NCI-H82 treated with DMSO at 0.1 percent for 48 hours (cell line): ENCODE measurements around the gene THAP2.
A peak's percentile ranks its signal among the peaks of the same experiment; 100 is the strongest.

Experiments
- DNase-seq: peaks from one replicate; lab custom pipeline; 2025; ENCODE audit not compliant: unreplicated experiment; lab: John Stamatoyannopoulos, UW

THAP2 gene

DNA sequence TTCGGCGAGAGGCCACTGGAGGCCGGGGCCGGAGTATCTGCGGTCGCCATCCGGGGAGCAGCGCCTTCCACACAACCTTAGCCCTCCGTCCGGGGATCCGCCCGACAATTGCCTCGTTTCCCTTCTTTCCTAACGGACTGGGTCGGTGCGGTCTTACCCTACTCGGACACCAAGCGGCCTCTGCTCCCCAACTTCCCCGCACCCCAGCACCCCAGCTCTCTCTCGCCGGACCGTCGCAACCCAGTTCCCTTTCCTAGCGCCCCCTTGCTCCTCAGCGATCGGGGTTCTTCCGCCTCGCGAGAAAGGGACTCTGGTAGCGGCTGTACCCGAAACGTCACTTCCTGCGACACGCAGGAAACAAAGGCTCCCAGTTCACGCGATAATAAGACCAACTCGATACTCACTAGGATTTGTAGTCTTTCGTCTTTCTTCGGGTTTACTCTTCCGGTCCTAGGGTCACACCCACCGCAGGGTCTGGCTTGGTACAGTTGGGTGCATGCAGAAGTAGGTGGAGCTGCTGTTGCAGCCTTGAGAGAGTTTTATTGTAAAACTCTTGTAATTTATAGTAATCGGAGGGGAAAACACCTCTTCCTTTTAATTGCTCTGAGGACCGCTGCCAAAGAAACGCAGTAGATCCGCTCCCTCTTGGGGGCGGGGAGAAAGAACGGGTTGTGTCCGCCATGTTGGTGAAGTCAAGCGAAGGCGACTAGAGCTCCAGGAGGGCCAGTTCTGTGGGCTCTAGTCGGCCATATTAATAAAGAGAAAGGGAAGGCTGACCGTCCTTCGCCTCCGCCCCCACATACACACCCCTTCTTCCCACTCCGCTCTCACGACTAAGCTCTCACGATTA is at the start of gene THAP2, which contains the start of gene ZFC3H1:
Gene THAP2, plus strand, starts transcription at position 741 of the 850 bp plus-strand sequence. CDS start 209 bp downstream, outside the sequence.
Gene ZFC3H1, minus strand, starts transcription at position 288 of the 850 bp plus-strand sequence. Its CDS starts 238 bp downstream, at position 50.
- DNase-seq = peak; percentile 99

DNA sequence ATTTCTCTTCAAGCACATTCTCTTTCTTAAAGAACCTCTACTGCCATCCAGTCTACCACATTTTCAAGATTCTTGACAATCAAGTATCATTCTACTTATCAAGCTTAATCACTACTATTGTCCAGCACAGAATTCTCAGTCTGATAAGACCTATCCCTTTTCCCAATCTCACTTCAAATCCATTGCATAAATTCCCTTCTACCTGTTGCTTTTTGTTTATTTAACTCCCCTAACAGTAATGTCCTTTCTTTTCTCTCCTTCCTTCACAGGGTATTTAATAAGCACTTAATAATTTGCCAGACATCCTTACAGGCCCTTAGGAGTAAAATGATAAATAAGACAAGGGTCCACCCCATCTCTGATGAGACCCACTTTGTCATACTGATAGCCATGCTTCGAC is 42.2 kb upstream of the THAP2 start:
- DNase-seq = no peak

DNA sequence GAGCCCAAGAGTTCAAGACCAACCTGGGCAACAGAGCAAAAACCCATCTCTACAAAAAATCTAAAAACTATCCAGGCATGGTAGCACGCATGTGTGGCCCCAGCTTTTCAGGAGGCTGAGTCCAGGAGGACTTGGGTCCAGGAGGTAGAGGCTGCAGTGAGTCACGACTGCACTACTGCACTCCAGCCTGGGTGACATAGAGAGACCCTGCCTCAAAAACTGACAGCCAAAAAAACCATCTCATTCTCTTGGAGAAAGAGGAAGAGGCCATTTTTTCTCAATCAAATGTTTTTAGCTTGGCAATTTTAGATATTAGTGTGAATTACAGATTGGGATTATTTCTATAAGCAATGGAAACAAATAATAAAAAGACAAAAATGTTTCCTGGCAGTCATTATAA is 38.6 kb upstream of the THAP2 start:
- no peak for DNase-seq

DNA sequence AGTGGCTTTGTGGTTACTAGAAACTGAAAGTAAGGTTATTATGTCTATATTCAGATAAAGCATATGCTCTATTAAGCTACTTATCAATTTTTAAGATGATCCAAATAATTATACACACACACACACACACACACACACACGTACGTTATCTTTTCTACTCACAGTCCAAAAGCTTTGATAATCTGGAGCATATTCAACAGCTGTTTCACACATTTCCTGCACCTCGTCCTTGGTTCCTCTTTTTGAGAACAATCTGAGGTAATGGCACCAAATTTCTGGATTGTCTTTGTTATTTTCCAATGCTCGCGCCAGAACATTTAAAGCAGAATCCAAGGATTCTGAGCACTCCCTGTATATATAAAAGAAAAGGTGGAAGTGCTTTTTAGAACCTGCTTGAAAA is 38.0 kb upstream of the THAP2 start:
- no peak for DNase-seq

DNA sequence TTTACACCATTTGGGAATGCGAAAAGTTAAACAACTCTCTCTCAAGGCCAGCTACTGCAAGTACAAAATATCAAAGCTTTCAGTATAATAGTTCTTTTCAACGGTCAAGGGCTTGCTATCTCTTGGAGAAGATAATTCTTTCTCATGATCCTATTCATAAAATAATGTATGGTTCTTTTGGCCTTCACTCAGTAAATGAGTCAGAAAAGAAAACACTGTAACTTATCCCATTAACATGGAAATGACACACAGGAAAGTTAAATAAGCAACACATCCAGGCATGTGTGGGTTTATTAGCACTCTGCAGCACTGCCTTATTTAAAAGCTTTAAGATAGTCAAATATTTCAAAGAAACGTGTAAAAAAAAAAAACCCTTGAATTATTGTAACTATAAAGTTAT is 37.3 kb upstream of the THAP2 start:
- DNase-seq = no peak

DNA sequence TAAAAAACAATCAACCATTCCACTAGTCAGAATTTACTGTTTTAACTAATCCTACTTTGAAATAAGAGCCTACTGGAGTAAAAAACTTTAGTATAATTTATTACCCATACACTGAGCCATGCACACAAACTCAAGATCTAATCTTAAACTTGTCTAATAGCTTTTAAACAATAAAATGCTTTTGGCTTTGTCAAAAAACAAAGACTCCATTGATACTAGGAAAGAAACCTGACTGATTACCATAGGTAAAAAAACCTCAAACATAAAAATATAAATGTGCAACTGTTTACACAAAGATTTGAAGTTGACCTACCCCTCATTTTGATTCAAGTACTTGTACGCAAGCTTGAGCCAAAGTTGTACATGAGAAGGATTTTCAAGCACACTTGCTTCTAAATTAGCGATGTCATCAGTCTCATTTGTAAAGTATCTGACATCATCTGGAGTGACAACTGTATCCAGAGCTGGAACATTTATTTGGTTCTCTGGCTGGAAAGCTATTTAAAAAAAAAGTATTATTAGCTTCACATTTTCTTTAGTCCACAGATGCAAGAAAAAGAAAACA is 36.6 kb upstream of the THAP2 start:
- no peak for DNase-seq

DNA sequence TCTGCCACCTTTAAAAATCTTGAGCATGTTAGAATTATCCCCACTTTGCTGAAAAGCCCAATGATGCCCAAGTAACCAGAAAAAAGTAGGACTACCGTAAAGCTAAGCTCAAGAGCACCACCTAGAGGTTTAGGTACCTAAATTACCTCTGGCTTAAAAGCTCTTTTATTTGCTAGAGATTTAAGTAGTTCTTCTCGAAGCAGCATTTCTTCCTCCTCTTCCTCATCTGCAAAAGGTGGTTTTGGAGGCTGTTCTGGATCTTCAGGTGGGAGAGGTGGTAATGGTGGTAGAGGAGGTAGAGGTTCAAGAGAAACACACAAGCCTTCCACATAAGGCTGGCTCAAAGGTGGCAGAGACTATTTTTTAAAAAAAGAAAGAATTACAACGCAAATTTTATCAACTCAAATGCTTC is 27.4 kb upstream of the THAP2 start:
- DNase-seq = peak; percentile 39

DNA sequence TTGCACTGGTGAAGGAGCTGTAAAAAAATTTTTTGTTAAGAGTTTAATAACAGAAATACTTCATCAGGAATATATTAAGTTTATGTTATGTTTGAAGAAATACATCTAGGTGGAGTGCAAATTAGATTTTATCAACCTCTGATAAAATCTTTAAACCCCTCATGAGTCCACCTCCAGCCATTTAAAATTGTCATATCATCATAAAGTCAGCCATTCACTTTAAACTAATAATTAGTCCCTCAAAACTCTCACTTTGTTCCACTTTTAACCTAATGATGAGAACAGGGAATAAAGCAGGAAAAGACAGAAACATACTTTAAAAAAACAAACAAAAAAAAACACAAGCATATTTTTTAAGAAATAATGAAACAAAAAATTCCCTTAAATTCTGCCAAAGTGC is 25.6 kb upstream of the THAP2 start:
- DNase-seq = no peak

DNA sequence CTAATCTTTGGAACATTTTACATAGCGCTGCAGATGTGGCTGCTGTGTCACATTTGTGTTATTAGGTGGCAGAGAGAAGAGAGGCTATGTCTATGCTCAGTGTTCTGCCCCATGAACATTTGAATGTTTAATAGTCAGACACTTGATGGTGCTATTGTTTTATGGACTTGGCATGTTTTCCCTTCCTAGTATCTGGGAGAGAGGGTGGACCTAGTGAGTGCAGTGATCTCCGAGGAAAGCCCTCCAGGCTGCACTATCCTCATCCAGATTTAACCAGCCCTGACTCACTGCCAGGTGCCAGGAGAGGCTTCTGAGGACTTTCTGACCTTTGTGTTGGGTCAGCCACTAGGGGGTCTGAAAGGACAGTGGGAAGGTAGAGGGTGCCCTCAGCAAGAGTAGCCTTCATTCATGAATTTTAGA is 24.8 kb upstream of the THAP2 start:
- no peak for DNase-seq

DNA sequence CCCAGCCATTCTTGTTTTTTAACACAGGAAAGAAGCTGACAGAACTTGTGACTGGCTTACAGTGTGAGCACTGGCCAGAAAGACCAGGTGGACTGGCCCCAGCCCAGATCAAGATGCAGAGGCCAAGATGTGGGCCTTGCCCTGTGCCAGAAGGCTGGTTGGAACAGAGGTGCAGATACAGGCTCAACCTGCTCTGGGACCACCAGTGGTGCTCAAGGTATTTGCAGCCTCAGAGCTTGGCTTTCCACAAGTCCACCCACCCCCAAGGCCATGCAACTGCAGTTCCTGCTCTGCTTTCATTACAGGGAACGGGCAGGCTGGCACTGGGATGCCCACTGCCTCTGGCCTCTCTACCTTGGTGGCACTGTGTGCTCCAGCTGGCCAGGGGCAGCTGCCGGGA is 23.8 kb upstream of the THAP2 start:
- no peak for DNase-seq

DNA sequence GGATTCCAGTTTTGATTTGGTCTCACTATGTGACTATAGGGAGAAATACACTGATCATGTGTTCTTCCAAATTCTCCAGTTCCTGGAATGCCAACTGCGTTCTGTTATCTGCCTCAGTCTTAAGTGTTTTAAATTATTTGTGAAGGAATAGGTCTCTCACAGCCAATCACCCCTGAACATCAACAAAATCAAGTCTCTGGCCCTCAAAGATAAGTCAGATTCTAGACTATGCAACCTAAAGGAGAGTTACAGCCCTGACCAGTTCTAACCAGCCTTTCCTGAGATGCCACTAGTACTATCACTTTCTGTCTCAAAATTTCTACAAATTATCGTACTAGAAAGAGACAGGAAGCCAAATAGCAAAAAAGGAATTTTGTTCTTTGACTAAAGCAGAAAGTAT is 22.7 kb upstream of the THAP2 start:
- DNase-seq = no peak

DNA sequence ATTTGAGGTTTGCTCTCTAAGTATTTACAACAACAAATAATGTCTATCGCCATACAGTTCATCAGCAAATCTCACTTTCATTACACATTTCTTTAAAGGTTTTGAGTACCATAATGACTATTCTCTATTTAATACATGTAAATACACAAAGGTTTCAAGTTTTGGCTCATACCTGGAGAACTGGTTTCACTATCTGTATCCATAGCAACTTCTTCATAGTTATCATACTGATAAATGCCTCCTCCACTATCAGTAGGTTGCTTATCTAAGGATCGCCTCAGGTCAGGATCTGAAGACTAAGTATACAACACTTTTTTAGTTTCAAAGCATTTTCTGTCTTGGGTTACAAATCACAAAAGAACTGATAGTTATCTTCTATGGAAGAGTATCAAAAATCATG is 21.8 kb upstream of the THAP2 start:
- no peak for DNase-seq

DNA sequence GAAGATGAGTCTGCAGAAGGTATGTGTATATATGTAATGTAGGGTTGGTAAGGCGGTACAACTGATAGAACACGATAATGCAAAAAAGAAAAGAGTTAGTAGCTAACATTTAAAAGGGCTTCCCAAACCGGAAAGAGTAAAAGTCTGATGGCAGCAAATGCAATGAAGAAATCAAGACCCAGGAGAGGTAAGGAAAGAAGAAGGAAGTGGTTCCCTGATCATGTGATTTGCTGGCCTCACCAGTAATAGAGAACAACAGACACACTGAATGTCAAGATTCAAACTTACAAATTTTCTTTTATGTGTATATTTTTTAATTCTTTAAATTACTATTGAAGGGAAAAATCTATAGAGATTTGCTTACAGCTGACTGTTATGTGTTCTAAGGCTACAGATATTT is 18.8 kb upstream of the THAP2 start:
- no peak for DNase-seq

DNA sequence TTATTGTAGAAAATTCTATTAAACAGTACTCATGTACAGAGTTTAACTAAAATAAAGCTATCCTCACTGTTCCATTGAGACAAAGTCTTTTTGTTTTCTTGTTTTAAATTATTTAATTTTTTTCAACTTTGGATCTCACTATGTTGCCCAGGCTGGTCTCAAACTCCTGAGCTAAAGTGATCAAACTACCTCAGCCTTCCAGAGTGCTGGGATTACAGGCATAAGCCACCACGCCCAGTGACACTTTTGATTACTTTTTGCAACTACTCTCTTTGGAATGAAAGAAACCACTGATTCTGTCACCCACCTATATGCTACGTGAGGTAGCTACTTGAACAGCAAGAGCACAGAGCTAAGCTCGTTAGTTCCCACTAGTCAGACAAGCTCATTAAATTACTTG is 17.6 kb upstream of the THAP2 start:
- DNase-seq = peak; percentile 67

DNA sequence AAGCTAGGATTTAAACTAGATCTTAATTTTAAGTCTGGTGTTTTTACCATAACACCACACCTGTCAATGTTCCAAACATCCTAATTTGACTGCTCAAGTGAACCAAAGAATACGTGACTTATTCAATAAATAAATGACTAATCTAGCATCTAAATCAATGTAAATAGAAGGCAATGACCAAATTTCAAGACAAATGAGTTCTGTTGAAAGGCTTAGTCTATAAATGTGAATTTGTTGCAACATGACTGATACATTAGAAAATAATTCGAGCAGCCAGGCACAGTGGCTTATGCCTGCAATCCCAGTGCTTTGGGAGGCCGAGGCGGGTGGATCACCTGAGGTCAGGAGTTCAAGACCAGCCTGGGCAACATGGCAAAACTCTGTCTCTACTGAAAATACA is 15.6 kb upstream of the THAP2 start:
- no peak for DNase-seq

DNA sequence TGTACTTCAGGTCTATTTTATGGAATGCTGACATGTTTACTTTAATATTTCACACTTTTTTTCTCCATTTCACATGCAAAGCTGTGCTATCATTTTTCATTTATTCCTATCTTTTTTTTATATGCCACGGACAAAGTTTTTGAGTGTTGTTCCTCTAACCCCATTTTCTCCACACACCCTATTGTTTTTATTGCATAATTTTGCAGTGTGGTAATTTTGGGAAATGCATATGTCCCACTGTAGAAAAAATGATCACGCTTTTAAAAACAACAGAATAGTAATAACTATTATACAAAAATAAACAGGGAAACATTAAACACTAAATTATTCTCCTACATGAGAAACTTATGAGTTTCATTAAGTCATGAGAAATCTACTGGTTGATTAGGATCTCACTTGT is 14.7 kb upstream of the THAP2 start:
- no peak for DNase-seq

DNA sequence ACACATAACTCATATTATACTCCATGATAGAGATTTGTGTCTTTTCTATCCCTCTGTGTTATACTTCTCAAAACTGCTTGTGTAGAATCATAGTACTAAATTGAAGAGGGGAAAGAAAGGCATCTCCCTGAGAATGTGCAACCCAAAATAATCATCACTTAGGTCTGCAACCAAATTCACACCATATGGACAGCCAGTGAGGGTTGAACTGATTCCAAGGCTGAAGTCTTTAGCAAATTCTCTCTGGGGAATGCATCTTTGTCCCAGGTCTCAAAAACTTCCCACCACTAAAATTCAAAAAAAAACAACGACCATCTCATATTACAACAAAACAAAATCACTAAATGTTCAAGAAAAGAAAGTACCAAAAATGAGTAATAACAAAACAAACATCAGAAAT is 11.4 kb upstream of the THAP2 start:
- DNase-seq = no peak

DNA sequence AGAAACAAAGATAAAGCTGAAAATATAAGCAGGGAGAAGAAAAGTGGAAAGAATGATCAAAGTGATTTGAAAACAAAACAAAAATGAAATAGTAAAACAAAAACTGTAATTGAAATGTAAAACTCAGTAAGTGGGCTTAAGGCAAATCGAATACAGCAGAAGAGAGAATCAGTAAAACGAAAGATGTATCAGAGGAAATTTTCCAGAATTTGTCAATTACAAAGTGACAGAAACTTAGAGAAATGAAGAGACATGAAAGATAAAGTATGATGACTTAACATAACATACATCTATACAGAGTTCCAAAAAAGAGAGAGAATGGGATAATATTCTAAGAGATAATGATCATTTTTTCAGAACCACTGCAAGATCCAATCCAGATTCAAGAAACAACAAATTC is 11.0 kb upstream of the THAP2 start:
- no peak for DNase-seq

DNA sequence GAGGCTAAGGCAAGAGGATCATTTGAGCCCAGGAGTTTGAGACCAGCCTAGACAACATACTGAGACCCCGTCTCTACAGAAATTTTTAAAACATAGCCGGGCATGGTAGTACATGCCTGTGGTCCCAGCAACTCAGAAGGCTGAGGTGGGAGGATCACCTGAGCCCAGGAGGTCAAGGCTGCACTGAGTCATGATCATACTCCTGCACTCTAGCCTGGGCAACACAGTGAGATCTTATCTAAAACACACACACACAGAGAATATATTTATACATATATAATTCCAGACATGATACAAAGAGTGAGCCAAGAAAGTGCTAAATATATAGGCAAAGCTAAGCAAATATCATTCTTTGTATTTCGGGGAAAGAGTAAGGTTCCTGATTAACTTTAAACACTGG is 9.9 kb upstream of the THAP2 start:
- DNase-seq = no peak

DNA sequence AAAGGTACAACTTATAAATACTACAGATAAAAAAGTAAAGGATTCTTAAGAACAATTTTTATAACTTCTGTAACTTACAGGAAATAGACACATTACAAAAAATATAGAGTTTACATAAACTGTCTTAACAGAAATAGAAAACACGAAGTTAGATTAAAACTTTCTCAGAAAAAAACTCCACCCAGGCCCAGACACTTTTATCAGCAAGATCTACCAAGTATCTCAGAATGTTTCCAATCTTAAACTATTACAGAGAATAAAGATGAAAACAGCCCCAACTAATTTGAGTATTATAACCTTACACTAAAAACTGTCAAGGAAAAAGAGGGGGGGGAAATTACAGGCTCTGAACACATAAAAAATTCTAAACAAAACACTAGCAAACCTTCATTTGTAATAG is 8.6 kb upstream of the THAP2 start:
- no peak for DNase-seq

DNA sequence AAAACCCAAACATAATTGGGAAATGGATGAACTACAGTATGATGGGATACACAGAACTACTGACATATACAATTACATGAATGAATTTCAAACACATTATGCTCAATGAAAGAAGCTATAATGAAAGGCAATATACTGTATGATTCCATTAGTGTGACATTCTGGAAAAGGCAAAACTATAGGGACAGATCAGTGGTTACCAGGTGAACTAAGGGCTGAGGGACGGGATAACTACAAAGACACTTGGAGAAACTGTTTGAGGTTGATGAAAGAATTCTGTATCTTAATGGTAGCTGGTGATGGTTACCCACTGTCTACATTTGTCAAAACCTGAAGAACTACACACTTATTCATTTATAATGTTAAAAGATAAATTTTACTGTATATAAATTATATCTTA is 8.2 kb upstream of the THAP2 start:
- DNase-seq = no peak

DNA sequence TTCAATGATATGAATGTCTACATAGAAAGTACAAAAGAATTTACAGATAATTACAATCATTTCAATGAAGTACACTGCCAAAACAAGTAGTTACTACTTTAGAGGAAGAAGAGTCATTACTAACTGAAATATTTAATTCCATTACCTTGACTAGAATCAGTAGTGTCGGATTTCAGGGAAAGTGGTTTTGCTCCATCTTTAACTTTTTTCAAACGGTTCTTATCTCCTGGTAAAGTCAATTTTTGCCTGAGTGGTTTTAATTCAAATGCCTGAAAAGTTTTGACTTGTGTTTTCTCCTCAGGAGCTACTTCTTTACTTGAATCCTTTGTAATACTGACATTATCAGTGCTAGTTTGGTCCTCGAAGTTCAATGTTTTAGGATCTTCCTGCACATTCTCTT is 7.4 kb upstream of the THAP2 start:
- DNase-seq = no peak
